ENCODE data around the gene SLC16A13.

SLC16A13 gene

DNA sequence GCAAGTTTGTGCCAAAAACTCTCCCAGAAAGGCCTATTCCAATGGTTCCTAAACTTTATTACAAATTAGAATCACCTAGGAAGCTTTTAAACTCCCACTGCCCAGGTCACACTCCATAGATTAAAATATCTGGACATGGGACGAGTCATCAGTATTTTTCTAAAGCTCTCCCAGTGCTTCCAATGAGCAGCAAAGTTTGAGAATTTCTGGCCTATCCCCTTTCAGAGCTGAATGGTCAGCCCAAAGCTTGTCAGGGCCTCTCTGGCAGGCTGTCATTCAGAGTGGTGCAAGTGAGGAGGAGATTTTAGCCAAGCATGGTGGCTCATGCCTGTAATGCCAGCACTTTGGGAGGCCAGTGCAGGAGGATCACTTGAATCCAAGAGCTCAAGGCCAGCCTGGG lies 10.6 kb upstream of the SLC16A13 start:
- TF ChIP-seq, protein P1, sequence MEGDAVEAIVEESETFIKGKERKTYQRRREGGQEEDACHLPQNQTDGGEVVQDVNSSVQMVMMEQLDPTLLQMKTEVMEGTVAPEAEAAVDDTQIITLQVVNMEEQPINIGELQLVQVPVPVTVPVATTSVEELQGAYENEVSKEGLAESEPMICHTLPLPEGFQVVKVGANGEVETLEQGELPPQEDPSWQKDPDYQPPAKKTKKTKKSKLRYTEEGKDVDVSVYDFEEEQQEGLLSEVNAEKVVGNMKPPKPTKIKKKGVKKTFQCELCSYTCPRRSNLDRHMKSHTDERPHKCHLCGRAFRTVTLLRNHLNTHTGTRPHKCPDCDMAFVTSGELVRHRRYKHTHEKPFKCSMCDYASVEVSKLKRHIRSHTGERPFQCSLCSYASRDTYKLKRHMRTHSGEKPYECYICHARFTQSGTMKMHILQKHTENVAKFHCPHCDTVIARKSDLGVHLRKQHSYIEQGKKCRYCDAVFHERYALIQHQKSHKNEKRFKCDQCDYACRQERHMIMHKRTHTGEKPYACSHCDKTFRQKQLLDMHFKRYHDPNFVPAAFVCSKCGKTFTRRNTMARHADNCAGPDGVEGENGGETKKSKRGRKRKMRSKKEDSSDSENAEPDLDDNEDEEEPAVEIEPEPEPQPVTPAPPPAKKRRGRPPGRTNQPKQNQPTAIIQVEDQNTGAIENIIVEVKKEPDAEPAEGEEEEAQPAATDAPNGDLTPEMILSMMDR (IDR thresholded peaks at IDR 0.05; ENCODE audit: extremely low read depth, missing control alignments) = no peak
- no peak for DNase-seq (ENCODE audit: low spot score)

DNA sequence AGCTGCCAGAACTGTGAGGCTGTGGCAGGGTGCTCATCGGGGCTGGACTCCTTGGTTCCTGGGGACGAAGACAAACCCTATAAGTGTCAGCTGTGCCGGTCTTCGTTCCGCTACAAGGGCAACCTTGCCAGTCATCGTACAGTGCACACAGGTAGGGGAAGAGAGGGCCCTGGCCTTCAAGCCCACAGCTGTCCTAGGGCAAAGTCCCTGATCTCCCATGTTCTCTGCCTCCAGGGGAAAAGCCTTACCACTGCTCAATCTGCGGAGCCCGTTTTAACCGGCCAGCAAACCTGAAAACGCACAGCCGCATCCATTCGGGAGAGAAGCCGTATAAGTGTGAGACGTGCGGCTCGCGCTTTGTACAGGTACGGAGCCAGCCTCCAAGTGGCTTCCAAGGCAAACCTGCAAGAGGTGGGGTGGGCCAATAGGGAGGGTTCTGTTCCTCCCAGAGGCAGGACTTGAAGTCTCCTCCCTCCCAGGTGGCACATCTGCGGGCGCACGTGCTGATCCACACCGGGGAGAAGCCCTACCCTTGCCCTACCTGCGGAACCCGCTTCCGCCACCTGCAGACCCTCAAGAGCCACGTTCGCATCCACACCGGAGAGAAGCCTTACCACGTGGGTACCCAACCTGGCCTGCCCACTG lies 9.2 kb upstream of the SLC16A13 start:
- DNase-seq (ENCODE audit: low spot score) = no peak
- TF ChIP-seq, protein P1 (IDR thresholded peaks at IDR 0.05; ENCODE audit: extremely low read depth, missing control alignments) = no peak

DNA sequence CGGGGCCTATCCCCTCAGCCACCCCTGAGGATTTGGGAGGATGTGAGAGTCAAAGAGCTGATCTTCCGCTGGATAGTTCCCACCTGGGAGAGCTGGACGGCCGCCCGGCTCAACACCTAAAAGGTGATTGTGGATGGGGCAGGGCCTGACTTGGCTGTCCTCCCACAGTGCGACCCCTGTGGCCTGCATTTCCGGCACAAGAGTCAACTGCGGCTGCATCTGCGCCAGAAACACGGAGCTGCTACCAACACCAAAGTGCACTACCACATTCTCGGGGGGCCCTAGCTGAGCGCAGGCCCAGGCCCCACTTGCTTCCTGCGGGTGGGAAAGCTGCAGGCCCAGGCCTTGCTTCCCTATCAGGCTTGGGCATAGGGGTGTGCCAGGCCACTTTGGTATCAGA lies 8.5 kb upstream of the SLC16A13 start:
- TF ChIP-seq, protein P1 (IDR thresholded peaks at IDR 0.05; ENCODE audit: extremely low read depth, missing control alignments) = no peak
- no peak for DNase-seq (ENCODE audit: low spot score)

DNA sequence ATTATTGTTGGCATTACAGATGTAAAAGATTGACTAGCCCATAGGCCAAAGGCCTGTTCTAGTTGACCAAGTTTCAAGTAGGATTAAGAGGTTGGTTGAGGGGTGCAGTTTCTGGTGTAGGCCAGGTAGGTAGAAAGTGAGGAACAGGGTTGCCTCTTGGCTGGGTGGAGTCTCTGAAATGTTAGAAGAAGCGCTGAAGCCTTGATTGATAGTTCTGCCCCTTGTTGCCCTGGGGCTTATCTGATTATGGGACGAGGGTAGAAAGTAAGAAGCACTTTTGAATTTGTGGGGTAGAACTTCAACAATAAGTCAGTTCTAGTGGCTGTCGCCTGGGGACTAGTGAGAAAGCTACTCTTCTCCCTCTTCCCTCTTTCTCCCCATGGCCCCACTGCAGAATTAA lies 6.7 kb upstream of the SLC16A13 start:
- TF ChIP-seq, protein P1 (IDR thresholded peaks at IDR 0.05; ENCODE audit: extremely low read depth, missing control alignments) = no peak
- DNase-seq (ENCODE audit: low spot score) = no peak

DNA sequence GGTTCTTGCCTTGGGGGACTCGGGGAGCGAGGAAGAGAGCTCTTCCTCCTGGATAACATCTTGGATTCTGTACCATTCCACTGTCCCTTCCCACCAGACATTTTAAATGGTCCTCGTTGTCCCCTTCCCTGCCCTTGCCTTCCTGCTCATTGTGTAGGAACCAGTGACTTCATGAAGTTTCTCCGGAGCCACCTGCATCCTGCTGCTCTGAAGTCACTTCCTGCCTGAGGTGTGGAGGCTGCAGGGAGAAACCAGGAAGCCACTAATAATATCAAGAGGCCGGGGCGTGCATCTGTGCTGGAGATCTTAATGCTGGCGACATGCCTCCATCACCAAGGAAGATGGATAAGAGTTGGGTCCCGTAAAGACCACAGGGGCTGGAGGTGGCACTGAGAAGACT lies 6.2 kb upstream of the SLC16A13 start:
- DNase-seq (ENCODE audit: low spot score) = no peak
- TF ChIP-seq, protein P1 (IDR thresholded peaks at IDR 0.05; ENCODE audit: extremely low read depth, missing control alignments) = no peak

DNA sequence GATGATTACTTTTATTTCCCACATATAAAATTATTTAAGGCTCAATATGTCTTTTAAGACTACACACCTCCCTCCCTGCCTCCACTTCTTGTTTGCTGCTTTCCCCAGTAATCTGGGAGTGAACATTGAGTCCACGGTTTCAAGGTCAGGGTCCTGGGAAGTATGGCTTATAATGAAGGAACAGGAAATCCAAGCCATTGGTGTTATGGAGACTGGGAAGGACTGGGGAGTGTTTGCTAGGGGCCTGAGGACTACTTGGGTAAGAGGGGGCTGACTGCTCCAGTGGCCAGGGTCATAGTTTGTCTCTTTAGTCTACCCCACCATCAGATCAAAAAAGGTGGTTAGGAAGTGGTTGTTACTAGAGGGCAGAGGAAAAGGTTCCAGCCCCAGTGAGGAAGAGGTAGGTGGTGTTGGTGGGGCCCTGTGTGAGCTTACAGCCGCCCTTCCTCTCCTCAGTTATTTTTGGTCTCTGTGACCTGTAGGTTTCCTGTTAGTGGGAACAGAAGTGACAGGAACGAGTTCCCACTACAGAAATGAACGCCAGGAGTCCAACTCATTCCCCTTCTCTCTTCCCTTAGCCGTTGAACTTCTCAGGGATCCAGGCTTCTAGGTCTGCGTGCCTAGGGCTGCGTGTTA lies 742 bp upstream of the SLC16A13 start:
- DNase-seq (ENCODE audit: low spot score) = no peak
- TF ChIP-seq, protein P1 (IDR thresholded peaks at IDR 0.05; ENCODE audit: extremely low read depth, missing control alignments) = no peak

DNA sequence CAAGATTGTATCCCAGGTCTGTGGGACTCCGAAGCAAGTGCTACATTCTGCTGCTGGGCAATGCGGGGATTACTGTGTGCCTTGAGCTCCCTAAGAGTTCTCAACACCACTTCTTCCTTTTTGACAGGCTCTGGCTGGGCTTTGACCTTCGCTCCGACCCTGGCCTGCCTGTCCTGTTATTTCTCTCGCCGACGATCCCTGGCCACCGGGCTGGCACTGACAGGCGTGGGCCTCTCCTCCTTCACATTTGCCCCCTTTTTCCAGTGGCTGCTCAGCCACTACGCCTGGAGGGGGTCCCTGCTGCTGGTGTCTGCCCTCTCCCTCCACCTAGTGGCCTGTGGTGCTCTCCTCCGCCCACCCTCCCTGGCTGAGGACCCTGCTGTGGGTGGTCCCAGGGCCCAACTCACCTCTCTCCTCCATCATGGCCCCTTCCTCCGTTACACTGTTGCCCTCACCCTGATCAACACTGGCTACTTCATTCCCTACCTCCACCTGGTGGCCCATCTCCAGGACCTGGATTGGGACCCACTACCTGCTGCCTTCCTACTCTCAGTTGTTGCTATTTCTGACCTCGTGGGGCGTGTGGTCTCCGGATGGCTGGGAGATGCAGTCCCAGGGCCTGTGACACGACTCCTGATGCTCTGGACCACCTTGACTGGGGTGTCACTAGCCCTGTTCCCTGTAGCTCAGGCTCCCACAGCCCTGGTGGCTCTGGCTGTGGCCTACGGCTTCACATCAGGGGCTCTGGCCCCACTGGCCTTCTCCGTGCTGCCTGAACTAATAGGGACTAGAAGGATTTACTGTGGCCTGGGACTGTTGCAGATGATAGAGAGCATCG lies 2.4 kb downstream of the SLC16A13 start:
- TF ChIP-seq, protein P1 (IDR thresholded peaks at IDR 0.05; ENCODE audit: extremely low read depth, missing control alignments) = no peak
- no peak for DNase-seq (ENCODE audit: low spot score)

Data from GM20000 (cell line).